HG03460 (cell line): ENCODE data around the gene GAST.

Experiments
- ATAC-seq: cut with Tn5 transposase; IDR thresholded peaks from one replicate; pipeline ENCODE4 v1.9.1; 2021; ENCODE audit not compliant: unreplicated experiment

The GAST gene

DNA sequence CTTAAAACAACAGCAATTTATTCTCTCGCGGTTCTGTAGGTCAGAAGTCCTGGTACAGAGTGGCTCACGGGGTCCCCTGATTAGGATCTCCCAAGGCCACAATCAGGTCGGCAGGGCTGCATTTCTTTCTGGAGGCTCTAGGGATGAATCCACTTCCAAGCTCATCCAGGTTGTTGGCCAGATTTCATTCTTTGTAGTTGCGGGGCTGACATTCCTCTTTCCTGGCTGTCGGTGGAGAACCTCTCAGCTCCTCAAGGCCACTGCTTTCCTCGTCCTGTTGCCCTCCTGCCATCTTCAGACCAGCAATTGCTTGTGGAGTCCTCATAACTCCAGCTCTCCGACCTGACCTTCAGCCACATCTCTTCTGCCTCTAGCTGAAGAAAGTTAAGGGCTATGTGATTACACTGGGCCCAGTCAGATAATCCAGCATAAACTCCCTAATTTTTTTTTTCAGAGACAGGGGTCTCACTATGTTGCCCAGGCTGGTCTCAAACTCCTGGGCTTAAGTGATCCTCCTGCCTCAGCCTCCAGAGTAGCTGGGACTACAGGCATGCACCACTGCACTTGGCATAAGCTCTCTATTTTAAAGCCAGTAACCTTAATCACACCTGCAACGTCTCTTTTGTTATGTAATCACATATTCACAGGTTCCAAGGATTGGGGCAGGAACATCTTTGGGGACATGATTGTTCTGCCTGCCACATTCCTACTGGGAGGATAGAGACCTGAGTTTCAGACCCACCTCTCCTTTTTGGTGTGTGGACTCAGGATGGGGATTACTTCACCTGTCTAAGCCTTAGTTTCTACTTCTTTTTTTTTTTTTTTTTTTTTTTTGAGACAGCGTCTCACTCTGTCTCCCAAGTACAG is 4.1 kb upstream of the GAST start:
- ATAC-seq, result no peak

DNA sequence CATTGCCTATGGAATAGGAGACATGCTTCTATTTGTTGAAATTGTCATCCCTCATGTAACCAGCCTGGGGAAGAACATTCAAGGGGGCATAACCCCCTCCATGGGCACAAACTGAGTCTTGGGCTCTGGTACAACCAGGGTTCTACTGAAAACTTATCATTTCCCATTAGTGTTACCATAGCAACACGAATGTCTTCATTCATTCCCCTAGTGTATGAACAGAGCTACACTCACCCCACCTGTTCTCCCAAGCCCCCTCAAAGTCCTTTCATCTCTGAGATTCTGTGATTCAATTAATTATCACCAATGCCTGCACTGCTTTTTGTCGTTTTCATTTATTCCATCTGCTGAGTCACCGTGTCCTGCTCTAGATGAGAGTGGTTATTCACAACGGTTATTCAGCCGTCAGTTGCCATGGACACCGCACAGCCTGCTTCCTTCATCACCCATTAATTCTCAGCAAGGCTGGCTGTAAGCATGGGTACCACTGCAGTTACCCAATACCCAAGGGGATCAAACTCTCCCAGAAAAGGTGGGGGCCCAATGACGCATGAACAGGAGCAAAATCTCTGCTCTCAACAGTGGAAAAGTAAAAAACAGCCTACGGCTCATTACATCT is 1.6 kb upstream of the GAST start:
- no peak for ATAC-seq

DNA sequence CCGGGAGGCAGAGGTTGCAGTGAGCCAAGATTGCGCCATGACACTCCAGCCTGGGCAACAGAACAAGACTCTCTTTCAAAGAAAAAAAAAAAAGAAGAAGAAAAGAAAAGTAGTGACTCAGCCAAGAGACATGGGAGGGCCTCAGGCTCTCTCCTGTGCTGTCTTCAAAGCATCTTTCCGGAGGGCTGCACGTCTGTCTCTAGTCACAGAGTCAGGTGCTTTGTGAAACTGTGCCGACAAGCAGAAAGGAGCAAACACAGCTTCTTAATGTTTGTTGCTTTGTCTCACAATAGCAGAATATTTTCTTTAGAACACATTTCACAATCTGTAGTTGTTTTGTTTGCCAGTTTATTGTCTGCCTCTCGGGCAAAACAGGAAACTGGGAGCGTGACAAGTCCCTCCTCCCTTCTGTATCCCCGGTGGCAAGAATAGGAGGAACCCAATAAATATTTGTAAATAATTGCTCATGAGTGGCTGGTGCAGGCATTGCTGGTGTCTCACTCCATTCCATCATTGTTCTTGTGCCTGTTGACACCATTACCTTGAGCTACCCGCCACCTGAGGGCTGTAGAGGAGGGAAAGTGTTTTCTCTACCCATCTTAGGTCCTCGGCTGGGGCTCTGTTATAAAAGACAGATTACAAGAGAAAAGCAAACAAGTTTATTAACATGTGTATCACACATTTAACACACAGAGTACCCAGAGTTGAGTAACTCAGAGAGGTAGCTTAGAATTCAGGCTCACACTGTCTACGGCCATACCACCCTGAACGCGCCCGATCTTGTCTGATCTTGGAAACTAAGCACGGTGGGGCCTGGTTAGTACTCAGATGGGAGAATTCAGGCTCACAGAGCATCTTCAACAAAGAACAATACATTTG is 5.5 kb downstream of the GAST start:
- no peak for ATAC-seq

DNA sequence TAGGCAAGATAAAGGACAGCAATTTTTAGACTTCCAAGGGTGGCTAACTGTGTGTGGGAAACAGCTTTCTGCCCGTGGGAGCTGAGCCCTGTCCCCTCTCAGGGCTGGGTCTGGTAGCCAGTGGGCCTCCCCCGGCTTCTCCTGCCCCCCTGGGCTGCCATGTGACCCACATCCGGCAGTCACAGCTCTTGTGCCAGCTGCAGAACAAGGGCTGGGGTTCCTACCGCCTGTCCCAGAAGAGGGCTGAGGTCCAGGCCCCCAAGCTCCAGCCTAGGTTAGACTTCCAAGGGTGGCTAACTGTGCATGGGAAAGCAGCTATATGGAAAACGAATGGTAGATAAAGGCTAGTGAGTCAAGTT is 6.1 kb downstream of the GAST start:
- no peak for ATAC-seq

DNA sequence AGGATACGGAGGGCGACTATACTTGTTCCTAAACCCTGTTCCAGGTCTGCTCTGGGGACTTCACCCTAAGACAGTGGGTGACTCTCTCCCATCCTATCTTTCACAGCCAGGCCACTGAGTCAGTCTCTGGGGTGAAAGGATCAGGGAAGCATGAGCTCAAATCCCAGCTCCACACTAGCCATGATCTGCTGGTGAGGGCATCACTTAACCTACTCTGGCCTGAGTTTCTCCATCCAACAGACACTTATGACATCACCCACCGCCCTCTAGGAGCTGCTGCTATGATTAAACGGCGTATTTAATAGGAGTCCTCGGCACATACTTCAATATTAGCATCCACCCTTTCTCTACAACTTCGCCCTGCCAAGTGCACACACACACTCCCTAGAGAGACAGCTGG is 10.1 kb downstream of the GAST start:
- no peak for ATAC-seq

DNA sequence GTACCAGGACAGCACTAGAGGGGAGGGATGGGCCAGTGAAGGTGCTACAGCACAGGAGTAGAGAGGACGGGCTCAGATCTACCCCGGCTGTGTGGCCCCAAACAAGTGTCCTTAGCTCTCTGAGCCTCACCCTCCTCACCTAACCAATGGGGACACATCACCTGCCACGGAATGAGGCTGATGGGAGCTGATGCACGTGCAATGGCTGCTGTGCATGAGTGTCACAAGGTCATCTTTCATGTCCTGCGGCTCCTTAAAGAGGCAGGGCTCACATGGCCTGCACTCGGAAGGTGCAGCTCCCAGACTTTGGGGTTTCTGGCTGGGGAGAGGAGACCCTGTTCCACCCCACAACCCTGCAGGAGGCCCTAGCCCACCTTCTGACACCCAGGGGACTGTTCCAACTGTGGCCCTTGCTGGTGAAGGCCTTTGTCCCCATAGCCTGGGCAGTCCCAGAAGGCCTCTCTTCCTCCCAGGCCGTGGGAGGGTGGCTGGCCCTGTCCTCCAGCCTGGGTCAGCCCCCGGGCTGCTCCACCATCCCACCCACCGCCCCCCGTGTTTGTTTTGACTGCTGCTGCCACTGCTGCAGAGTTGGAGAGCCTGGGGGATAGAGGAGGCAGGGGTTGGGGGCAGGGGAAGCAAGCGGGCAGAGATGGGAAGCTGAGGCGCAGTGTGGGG is 11.8 kb downstream of the GAST start:
- ATAC-seq, result no peak

DNA sequence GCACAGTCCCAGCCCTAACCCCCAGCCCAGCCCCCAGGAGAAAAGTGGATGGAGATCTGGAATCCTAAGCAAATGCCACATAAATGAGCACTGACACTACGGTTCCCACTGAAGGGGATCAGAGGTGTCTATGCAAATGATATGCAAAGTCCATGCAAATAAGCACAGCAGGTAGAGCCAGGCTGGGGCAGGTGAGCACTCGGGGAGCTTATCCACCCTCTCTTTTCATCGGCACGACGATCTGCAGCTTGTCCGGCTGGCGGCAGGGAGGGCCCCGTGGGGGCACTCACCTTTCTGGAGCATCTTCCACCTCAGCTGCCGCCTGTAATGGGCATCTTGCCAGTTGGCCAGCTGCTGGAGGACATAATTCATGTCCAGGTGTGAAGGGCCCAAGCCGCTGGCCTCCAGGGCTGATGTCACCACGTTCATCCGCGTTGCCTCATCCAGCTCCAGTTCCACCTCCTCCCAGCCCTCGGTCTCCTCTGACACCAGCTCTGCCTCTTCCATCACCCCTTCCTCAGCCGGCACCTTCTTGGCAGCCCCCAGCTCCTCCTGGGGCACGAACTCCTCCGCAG is 12.4 kb downstream of the GAST start:
- ATAC-seq, result no peak

DNA sequence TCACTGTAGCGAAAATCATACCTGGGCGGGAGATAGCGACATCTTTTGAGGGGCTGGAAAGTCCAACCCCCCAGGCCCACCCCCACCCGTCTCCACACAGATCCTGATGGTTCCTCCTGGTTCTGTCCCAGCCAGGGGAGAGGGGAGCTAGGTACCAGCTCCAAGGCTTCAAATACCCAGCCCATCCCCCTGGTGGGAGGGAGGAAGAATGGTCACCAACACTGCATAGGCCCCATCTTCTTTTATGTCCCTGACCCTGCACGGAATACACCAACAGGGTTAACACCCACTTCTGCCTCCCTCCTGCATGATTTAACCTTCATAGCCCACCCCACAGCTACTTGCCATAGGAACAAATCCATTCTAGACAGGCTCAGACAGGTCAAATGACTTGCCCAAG is 13.0 kb downstream of the GAST start:
- no peak for ATAC-seq

DNA sequence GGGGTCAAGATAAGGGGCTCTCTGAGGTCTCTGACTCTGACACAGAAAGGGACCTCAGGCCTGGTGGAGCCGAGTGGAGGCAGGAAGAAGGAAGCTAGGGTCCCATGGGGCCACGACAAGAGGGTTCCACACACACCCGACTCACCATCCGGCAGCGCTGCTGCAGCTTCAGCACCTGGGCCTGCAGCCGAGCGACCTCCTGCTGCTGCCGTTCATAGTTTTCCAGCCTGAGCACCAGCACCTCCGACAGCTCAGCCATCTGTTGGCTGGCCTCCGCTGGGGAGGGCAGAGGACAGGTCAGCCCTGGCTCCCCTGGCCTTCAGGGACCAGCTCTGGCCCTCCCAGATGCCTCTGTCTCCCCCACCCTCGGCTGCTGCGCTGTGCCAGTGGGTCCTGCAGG is 15.9 kb downstream of the GAST start:
- ATAC-seq, result no peak

DNA sequence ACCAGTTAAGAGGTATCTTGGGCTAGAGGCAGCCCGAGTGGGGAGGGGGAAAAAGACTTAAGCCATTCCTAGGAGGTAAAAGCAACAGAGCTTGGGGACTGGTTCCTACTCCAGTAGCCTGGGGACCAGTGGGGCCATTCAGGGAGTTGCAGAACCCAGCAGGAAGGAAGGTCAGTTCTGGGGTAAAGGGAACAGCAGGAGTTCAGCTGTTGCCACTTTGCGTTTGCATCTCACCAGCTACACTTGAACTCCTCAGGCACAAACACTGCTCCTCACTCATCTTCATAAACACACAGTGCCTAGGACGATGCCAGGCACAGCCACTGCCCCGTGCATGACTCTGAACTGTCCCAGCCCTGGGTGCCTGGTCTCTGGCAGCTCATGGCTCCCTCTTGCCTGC is 18.3 kb downstream of the GAST start:
- no peak for ATAC-seq

DNA sequence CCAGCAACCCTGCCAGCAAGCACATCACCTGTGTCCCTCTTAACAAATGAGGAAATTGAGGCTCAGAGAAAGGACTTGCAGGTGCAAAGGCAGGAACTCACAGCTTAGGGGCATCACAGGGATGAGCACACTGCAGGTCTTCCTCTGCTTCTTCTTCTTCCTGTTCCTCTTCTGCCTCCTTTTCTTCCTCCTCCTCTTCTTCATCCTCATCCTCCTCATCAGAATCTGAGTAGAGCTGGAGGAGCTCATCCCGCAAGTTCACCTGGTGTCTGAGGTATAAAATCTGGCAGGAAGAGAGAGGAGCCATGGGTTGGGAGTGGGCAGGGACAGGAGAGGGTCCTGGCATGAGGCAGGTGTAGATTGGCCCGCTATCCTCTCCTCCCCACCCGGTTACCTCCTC is 19.7 kb downstream of the GAST start:
- no peak for ATAC-seq

DNA sequence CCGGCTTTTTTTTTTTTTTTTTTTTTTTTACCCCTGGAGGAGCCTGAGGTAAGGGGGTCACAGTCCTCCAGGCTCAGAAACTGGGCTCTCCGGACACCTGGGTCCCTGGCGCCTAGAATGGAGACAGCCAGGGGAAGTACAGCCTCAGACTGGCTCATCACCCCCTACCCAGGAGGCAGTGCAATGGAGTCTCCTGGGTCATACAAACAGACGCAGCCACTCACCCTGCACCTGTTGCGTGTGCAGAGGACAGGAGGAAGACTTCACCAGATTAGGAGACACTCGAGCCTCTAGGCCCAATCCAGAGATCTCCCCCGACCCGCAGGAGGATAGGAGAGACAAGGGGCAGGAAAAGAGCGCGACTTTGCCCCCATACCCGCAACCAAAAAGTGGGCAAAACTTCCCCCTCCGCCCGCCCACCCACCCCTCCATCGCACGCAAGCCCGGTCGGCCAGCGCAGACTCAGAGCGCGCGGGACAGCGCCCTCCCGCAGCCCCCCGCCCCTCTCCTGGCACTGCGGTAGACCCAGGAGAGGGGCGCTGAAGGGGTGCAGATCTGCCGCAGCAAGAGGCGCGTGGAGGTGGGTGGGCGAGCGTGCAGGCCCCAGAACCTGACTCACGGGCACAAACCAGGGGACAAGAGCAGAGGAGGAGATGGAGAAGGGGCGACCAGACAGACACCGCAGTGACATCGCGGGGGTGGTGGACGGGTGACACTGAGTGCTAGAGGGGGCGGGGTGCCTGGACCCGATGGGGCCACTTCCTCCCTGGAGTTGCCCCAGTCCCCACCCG is 21.4 kb downstream of the GAST start:
- no peak for ATAC-seq

DNA sequence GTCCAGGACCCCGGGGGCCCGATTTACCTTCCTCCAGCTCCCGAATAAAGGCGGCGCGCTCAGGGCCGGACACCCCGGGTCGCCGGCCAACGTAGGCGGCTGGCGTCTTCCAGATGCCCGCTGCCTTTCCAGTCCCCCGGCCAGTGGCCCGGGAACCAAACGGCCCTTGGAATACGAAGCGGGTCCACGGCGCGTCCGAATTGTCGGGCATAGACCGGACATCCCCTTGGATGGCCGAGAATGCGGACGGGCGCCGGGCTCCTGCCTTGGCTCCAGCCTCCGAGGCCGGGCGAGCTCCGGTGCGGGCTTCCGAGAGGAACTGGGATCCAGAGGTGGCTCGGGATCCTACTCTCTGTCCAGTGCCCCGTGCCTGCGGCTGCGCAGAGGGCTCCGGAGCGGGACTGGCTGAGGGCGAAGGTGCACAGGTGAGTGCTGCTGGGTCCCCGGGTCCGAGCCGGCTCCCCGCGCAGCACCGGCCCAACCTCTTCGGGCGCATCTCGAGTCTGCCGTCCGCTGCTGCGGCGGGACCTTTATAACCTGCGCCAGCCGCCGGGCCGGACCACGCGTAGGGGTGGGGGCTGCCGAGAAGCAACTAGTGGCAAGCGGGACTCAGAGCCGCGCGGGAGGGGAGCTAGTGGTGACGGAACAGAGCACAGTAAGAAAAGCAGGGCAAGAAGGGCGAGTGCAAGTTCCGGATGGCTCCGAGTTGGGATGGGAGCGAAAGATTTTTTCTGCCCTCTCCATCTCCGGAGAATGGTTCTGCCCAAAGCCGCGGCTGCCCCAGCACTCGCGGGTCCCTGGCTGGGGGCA is 22.2 kb downstream of the GAST start, which contains the start of gene HAP1:
TSS of gene HAP1 (minus strand) at position 505 of the 810 bp plus-strand sequence. CDS start at position 496, 9 bp downstream.
- no peak for ATAC-seq

DNA sequence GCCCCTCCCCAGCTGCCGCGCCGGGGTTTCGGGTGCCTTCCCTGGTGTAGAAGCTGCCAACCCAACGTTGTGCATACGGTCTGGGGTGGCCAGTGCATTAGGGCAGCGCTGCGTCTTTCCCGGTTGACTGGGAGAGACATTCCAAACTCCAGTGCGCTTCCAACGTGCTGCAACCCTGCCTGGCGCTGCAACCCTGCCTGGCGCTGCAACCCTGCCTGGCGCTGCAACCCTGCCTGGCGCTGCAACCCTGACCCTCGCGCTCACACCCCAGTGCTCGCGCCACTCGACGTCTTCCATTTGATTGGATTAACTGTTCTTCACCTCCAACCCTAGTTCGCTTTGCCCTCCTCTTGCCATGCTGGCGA is 22.8 kb downstream of the GAST start:
- no peak for ATAC-seq

DNA sequence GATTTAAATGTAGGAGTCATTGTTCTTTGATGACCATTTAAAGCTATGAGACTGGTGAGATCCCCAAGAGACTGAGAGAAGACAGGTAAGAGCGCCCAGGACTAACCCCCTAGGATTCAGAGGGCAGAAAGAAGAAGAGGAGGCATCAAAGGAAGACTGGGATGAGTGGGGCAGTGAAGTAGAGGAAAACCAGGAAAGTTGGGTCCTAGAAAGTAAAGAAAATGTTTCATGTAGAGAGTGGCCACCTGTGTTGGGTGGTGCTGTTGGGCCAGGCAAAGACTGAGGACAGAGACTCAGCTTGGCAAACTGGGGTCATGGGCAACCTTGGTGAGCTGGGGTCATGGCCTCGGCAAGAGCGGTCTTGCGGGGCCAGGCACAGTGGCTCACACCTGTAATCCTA is 23.6 kb downstream of the GAST start:
- no peak for ATAC-seq

DNA sequence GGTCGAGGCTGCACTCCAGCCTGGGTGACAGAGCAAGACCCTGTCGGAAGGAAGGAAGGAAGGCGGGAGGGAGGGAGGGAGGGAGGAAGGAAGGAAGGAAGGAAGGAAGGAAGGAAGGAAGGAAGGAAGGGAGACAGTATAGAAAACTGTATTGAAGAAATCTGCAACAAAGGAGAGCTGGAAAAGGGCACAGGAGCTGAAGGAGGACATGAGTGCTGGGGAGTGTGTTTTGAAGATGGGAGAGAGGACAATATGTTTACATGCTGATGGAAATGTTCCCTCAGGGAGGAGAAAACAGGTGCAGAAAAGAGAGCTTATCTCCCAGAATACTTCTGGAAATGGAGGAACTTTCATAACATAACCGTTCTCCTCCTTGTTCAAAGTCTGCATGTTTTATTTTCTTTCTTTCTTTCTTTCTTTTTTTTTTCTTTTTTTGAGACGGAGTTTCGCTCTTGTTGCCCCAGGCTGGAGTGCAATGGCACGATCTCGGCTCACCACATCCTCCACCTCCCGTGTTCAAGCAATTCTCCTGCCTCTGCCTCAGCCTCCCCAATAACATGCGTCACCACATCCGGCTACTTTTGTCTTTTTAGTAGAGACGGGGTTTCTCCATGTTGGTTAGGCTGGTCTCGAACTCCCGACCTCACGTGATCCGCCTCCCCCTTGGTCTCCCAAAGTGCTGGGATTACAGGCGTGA is 25.0 kb downstream of the GAST start:
- ATAC-seq, result no peak

DNA sequence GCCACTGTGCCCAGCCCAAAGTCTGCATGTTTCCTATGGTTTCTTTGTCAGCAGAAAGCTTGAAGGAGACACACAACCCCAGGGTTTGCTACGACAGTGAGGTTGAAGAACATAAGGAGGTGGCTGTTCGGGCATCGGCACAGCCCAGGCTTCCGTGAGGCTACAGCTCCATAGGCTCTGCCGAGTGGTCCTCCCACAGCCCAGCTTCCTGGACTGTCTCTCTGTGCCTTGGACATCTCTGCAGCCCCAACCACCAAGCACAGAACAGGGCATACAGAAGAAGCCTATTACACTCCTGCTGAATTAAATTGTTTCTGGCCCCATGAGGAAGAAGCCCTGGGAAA is 25.5 kb downstream of the GAST start:
- ATAC-seq, result no peak

DNA sequence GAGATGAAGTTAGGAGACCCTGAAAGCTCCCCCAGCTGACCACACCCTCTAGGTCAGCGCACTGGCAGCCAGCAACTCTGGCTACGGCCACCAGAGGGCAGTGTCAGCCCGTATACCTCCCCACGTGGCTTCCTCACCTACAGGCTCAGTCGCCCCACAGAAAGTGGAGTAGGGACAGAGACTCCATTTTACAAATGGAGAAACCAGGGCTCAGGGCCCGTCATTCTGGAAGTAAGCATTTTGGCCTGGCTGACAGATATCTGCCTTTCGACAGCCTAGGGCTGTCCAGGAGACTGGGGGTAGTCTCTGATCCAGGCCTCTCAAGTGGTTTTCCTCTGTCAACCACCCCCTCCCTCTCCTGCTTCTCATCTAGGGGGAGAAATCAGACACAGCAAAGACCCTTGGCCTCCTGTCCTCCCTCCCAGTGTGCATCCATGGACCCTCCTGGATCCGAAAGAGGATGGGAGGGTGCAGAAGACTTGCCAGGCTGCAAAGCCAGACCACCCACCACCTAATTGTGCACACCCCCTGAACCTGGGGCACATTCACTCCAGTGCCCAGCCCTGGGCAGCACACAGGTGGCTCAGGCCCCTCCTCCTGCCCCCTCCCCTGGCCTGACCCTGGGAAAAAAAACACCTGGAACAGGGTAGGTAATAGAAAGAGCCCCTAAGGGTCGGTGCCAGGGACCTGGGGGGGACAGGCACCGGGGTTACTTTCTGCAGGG is 26.1 kb downstream of the GAST start:
- ATAC-seq, result no peak
